ENCODE results near the gene SNRPA1.

The SNRPA1 gene

DNA sequence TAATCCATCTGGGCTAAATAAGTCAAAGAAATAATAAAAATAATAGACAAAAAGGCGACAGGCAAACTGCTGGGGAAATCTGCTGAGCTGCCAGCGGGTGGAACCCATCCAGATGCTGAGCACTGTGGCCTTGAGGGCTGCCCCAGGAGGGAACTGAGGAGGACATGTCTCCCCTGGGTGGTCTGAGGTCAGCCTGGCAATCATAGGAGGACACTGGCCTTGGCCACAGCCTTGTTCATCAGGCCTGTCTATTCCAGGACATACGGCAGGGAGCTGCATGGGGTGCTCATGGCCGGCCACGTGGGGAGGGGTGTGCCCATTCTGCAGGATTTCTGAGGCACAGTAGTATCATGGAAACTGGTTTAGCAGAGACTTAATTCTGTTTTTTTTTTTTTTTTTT, 21.5 kb upstream of the SNRPA1 start:
- peak; percentile 3 for DNase-seq
- TF ChIP-seq, protein P1, sequence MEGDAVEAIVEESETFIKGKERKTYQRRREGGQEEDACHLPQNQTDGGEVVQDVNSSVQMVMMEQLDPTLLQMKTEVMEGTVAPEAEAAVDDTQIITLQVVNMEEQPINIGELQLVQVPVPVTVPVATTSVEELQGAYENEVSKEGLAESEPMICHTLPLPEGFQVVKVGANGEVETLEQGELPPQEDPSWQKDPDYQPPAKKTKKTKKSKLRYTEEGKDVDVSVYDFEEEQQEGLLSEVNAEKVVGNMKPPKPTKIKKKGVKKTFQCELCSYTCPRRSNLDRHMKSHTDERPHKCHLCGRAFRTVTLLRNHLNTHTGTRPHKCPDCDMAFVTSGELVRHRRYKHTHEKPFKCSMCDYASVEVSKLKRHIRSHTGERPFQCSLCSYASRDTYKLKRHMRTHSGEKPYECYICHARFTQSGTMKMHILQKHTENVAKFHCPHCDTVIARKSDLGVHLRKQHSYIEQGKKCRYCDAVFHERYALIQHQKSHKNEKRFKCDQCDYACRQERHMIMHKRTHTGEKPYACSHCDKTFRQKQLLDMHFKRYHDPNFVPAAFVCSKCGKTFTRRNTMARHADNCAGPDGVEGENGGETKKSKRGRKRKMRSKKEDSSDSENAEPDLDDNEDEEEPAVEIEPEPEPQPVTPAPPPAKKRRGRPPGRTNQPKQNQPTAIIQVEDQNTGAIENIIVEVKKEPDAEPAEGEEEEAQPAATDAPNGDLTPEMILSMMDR (IDR thresholded peaks at IDR 0.05; ENCODE audit: low read depth, low read length) = no peak
- H3K9me3 ChIP-seq (ENCODE audit: severe bottlenecking) = no peaks in the 10 kb centered on the region

DNA sequence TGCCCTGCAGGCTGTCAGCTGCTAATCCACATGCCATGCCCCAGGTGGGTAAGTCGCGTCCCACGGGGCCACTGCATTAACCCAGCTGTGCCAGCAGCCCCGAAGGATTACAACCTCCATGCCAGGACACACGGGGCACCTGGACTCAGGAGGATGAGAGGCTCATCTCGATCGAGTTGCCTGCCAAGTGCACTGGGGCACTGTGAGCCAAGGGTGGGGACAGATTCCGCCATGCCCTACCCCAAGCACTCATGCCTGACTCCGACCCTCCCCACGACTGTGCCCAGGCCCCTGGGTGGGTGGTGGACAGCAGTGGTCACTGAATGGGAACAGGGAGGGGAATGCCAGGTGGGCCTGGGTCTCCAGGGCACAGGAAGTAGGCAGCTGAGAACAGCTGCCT, 20.7 kb upstream of the SNRPA1 start:
- Histone ChIP-seq H3K4me3 (ENCODE audit: low read depth, low read length) (no peak overlapping the region), H3K9me3 (ENCODE audit: severe bottlenecking) (no peaks in the 10 kb centered on the region), H3K27ac (no peak overlapping the region), H3K27me3 (ENCODE audit: insufficient read depth, low read depth, severe bottlenecking) (no peaks in the 10 kb centered on the region), H3K36me3 (no peaks in the 10 kb centered on the region)
- TF ChIP-seq, protein P1 (IDR thresholded peaks at IDR 0.05; ENCODE audit: low read depth, low read length) = no peak
- DNase-seq = peak; percentile 4

More for the DNA sequence above, 21.5 kb upstream of the SNRPA1 start:
- no peak overlapping the region for H3K4me3 ChIP-seq (ENCODE audit: low read depth, low read length)
- H3K36me3 ChIP-seq = no peaks in the 10 kb centered on the region
- no peaks in the 10 kb centered on the region for H3K27me3 ChIP-seq (ENCODE audit: insufficient read depth, low read depth, severe bottlenecking)
- H3K27ac ChIP-seq = no peak overlapping the region

DNA sequence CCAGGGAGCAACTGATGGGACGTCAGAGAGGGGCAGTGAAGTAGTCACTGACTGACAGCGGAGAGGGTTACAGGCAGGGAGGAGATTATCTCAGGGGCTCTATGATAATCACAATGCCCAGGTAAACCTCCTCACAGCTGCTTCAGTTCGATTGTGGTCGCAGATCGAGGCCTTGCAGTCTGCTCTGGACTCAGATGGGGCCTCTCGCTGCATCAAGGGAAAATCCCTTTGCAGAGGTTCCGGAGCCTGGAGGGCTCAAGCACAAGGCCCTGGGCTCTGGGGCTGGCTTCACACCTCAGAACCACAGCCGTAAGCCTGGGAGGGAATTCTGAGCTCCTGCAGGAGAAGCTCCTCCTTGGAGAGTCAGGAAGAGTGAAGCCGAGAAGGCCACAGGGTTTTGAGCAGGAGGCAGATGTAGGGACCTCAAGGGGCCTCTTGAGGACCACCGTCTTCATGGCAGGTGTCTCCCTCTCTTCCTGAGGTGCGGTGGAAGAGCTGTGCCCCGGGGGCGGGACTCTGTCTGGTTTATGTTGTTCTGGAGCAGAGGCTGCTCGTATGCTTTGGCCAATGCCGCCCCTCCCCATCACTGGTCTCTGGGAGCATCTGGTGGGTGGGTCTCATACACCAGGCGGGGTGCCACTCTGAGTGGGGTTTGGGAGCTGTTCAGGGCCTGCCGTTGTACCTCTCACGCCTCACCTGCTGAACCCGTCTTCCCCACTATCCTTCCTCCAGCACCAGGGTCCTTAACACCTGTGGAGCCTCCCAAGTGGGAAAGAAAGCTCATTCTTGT, 19.5 kb upstream of the SNRPA1 start:
- H3K9me3 ChIP-seq (ENCODE audit: severe bottlenecking) = no peaks in the 10 kb centered on the region
- DNase-seq = peak; percentile 26
- H3K27me3 ChIP-seq (ENCODE audit: insufficient read depth, low read depth, severe bottlenecking) = no peaks in the 10 kb centered on the region
- TF ChIP-seq, protein P1 (IDR thresholded peaks at IDR 0.05; ENCODE audit: low read depth, low read length) = no peak
- no peak overlapping the region for H3K4me3 ChIP-seq (ENCODE audit: low read depth, low read length)
- no peak overlapping the region for H3K27ac ChIP-seq
- no peaks in the 10 kb centered on the region for H3K36me3 ChIP-seq

DNA sequence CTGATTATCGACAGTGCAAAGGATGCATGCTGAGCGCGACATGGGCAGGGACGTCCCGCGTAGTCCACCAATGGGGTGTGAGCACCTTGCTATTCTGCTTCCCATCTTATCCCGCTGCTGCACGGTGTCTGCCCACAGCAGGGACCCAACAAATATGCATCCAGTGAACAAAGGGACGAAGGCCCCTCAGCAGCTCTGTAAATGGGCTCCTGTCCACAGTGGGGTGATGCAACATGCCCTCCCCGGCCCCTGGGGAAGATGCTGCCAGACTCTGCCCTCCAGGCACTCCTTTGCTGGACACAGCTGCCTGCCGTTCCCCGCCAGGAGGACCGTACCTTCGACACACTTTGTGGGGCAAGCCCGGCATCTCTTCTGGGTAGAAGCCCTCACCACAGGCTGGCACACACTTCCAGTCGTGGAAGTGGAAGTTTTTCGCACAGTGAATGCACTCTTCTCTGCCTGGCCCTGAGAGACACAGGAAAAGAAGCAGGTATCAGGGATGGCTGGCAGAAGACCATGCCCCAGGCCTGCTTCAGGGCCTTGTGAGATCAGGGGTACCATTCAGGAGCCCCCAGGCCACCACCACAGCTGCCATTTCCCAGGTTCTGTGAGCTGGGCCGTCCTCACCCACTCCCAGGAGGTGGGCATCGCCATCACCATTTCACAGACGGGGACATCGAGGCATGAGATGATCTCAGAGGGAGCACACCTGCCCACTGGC, 18.2 kb upstream of the SNRPA1 start:
- no peaks in the 10 kb centered on the region for H3K36me3 ChIP-seq
- no peak overlapping the region for H3K4me3 ChIP-seq (ENCODE audit: low read depth, low read length)
- TF ChIP-seq, protein P1 (IDR thresholded peaks at IDR 0.05; ENCODE audit: low read depth, low read length) = no peak
- H3K9me3 ChIP-seq (ENCODE audit: severe bottlenecking) = no peaks in the 10 kb centered on the region
- no peaks in the 10 kb centered on the region for H3K27me3 ChIP-seq (ENCODE audit: insufficient read depth, low read depth, severe bottlenecking)
- H3K27ac ChIP-seq = no peak overlapping the region
- no peak for DNase-seq

DNA sequence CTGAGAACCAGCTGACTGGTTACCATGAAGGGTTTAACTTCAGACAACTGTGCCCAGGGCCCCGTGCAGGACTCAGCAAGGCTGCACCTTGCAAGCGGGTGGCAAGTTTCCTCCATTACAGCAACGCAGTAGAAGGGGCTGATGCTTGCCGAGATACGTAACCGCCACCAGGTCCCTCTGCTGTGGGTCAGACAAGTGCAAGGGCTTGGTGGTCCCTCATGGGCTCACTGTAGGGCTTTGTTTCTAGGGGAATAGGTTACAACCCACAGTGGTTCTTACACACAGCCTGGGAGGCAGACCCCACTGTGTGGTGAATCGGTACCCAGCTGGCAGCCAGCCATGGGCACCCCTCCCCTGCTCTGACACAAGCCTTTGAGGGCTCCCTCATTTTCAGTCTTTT, 15.5 kb upstream of the SNRPA1 start:
- no peak for DNase-seq
- no peaks in the 10 kb centered on the region for H3K9me3 ChIP-seq (ENCODE audit: severe bottlenecking)
- TF ChIP-seq, protein P1 (IDR thresholded peaks at IDR 0.05; ENCODE audit: low read depth, low read length) = no peak
- H3K27ac ChIP-seq = no peak overlapping the region
- no peaks in the 10 kb centered on the region for H3K36me3 ChIP-seq
- H3K27me3 ChIP-seq (ENCODE audit: insufficient read depth, low read depth, severe bottlenecking) = no peaks in the 10 kb centered on the region
- no peak overlapping the region for H3K4me3 ChIP-seq (ENCODE audit: low read depth, low read length)
